T-helper 2 cell treated with Interferon-gamma antibody and Interleukin-4, amounts not matched to agents 100 ng/mL and 5 ng/mL, for 36 hours (primary cell): ENCODE data around the gene KCP. TPM values are rescaled to one million over a fixed set of nuclear protein-coding genes. Genes with fewer than 3 reads are reported as not detected.

Experiments used
- intact Hi-C: fragments of 100-400 bp; cut with micrococcal nuclease; formaldehyde crosslinking; loops from one replicate; pipeline ENCODE4 v1.15.1; 2023
- total RNA-seq: library from RNA; stranded (reverse); gene quantifications from 2 replicates; pipeline ENCODE4 v1.2.3, GENCODE V29; 2022

KCP gene
- total RNA-seq, 1 donor from 2014 or later, result 0.09 TPM

GRCh38 chr7:128939075-128939860 lies 28.8 kb upstream of the KCP start:
- intact Hi-C loops, result no loop called here

- intact Hi-C loops, result no loop called here
Measured at GRCh38 chr7:128938544-128939074, 28.1 kb upstream of the KCP start.

- intact Hi-C loops, result no loop called here
Measured at GRCh38 chr7:128937647-128938543, 27.4 kb upstream of the KCP start, which contains the start of gene IRF5. TSS of gene IRF5 (plus strand) at chr7:128937927. CDS start at chr7:128942082, 4,155 bp downstream.

- intact Hi-C loops, result no loop called here
Measured at GRCh38 chr7:128937271-128937646, 26.8 kb upstream of the KCP start.

GRCh38 chr7:128936798-128937197 lies 26.3 kb upstream of the KCP start:
- intact Hi-C loops, result no loop called here

- intact Hi-C loops, result no loop called here
Measured at GRCh38 chr7:128935342-128935730, 24.8 kb upstream of the KCP start.

- intact Hi-C loops, result no loop called here
Measured at GRCh38 chr7:128934361-128935341, 24.1 kb upstream of the KCP start.

GRCh38 chr7:128933180-128933891 lies 22.8 kb upstream of the KCP start:
- intact Hi-C loops, result no loop called here

- intact Hi-C loops, result no loop called here
Measured at GRCh38 chr7:128932862-128933179, 22.3 kb upstream of the KCP start.

GRCh38 chr7:128931965-128932861 lies 21.7 kb upstream of the KCP start:
- intact Hi-C loops, result no loop called here

- intact Hi-C loops, result no loop called here
Measured at GRCh38 chr7:128931190-128931798, 20.8 kb upstream of the KCP start.

- intact Hi-C loops, result no loop called here
Measured at GRCh38 chr7:128928882-128929788, 18.6 kb upstream of the KCP start.

GRCh38 chr7:128928159-128928813 lies 17.8 kb upstream of the KCP start:
- intact Hi-C loops, result no loop called here

- intact Hi-C loops, result no loop called here
Measured at GRCh38 chr7:128924707-128925588, 14.4 kb upstream of the KCP start.

GRCh38 chr7:128923411-128923800 lies 12.9 kb upstream of the KCP start:
- intact Hi-C loops, result no loop called here
